SK-N-SH treated with all-trans-retinoic acid at 6 μM for 48 hours (cell line): ENCODE measurements around the gene ANKEF1.

Experiments used
- ATAC-seq: fragments of 200-7000 bp; cut with Tn5 transposase; 3 replicates; pipeline ENCODE4 v1.9.1; 2020; ENCODE audit warnings: mild to moderate bottlenecking, moderate library complexity
- ARNTL ChIP-seq: fragments of 450-650 bp; formaldehyde crosslinking; IDR thresholded peaks from 2 replicates; pipeline ENCODE4 v1.5.0; 2020; ENCODE audit warnings: low read depth, mild to moderate bottlenecking, moderate library complexity, borderline replicate concordance
- BACH2 ChIP-seq: fragments of 250-450 bp; sonication (Bioruptor Pico); IDR thresholded peaks from 2 replicates; pipeline ENCODE4 v1.9.0; 2021; ENCODE audit warnings: mild to moderate bottlenecking, borderline replicate concordance
- CSDC2 ChIP-seq: fragments of 250-450 bp; sonication (Bioruptor Pico); IDR thresholded peaks from 2 replicates; pipeline ENCODE4 v1.5.0; 2020; ENCODE audit warnings: mild to moderate bottlenecking, moderate library complexity
- ESRRG ChIP-seq: fragments of 250-450 bp; sonication (Bioruptor Pico); IDR thresholded peaks from 2 replicates; pipeline ENCODE4 v1.6.1; 2021; ENCODE audit warnings: mild to moderate bottlenecking
- GLIS3 ChIP-seq: fragments of 250-450 bp; sonication (Bioruptor Pico); IDR thresholded peaks from 2 replicates; pipeline ENCODE4 v1.5.0; 2020; ENCODE audit warnings: mild to moderate bottlenecking, moderate library complexity
- ISL1 ChIP-seq: fragments of 250-450 bp; sonication (Bioruptor Pico); IDR thresholded peaks from 2 replicates; pipeline ENCODE4 v2.1.2; 2022; ENCODE audit warnings: mild to moderate bottlenecking, moderate library complexity
- OSR1 ChIP-seq: fragments of 250-450 bp; sonication (Bioruptor Pico); IDR thresholded peaks from 2 replicates; pipeline ENCODE4 v1.8.0; 2022; ENCODE audit warnings: moderate library complexity, mild to moderate bottlenecking, inconsistent platforms
- PATZ1 ChIP-seq: fragments of 250-450 bp; sonication (Bioruptor Pico); IDR thresholded peaks from 2 replicates; pipeline ENCODE4 v1.8.0; 2020; ENCODE audit warnings: mild to moderate bottlenecking, moderate library complexity, borderline replicate concordance
- POU6F1 ChIP-seq: fragments of 250-450 bp; sonication (Bioruptor Pico); IDR thresholded peaks from 2 replicates; pipeline ENCODE4 v1.8.0; 2021; ENCODE audit warnings: low read depth, mild to moderate bottlenecking, moderate library complexity, borderline replicate concordance
- RARB ChIP-seq: fragments of 250-450 bp; sonication (Bioruptor Pico); IDR thresholded peaks from 2 replicates; pipeline ENCODE4 v1.8.0; 2021; ENCODE audit warnings: mild to moderate bottlenecking, moderate library complexity
- SNAI2 ChIP-seq: fragments of 250-450 bp; sonication (Bioruptor Pico); IDR thresholded peaks from 2 replicates; pipeline ENCODE4 v1.5.0; 2020; ENCODE audit warnings: mild to moderate bottlenecking, moderate library complexity
- TCF4 ChIP-seq: fragments of 250-450 bp; sonication (Bioruptor Pico); IDR thresholded peaks from 2 replicates; pipeline ENCODE4 v1.8.0; 2021; ENCODE audit warnings: mild to moderate bottlenecking, moderate library complexity, borderline replicate concordance
- TOX ChIP-seq: fragments of 250-450 bp; sonication (Bioruptor Pico); IDR thresholded peaks from 2 replicates; pipeline ENCODE4 v1.8.0; 2021; ENCODE audit warnings: mild to moderate bottlenecking, moderate library complexity, borderline replicate concordance
- TSHZ2 ChIP-seq: fragments of 250-450 bp; sonication (Bioruptor Pico); IDR thresholded peaks from 2 replicates; pipeline ENCODE4 v1.5.0; 2020; ENCODE audit warnings: mild to moderate bottlenecking, moderate library complexity
- ZFP3 ChIP-seq: fragments of 250-450 bp; sonication (Bioruptor Pico); IDR thresholded peaks from 2 replicates; pipeline ENCODE4 v1.5.0; 2020; ENCODE audit warnings: mild to moderate bottlenecking, moderate library complexity
- ZFP30 ChIP-seq: fragments of 450-650 bp; formaldehyde crosslinking; IDR thresholded peaks from 2 replicates; pipeline ENCODE4 v1.5.0; 2022; ENCODE audit warnings: mild to moderate bottlenecking, moderate library complexity
- ZNF70 ChIP-seq: fragments of 450-650 bp; formaldehyde crosslinking; IDR thresholded peaks from 2 replicates; pipeline ENCODE4 v1.5.0; 2020; ENCODE audit warnings: mild to moderate bottlenecking, moderate library complexity
- ZNF8 ChIP-seq: fragments of 450-650 bp; formaldehyde crosslinking; IDR thresholded peaks from 2 replicates; pipeline ENCODE4 v1.5.0; 2020; ENCODE audit warnings: mild to moderate bottlenecking, moderate library complexity
- TF ChIP-seq, protein P1 (sequence below): fragments of 250-450 bp; sonication (Bioruptor Pico); IDR thresholded peaks from 2 replicates; pipeline ENCODE4 v1.5.1; 2020; ENCODE audit warnings: low read depth, mild to moderate bottlenecking, moderate library complexity
- TF ChIP-seq, protein P2 (sequence below): fragments of 250-450 bp; sonication (Bioruptor Pico); IDR thresholded peaks from 2 replicates; pipeline ENCODE4 v1.5.1; 2021; ENCODE audit warnings: mild to moderate bottlenecking, moderate library complexity

ANKEF1 gene

GRCh38 chr20:10002866-10003265, 31.9 kb upstream of the ANKEF1 start:
- TF ChIP-seq BACH2 (CRISPR knock-in tag) = no peak
- TF ChIP-seq ZNF70 (CRISPR knock-in tag) = no peak
- TF ChIP-seq TCF4 = no peak
- no peak for TF ChIP-seq ESRRG (CRISPR knock-in tag)
- no peak for TF ChIP-seq ZFP30
- TF ChIP-seq GLIS3 (CRISPR knock-in tag) = no peak
- no peak for TF ChIP-seq POU6F1 (CRISPR knock-in tag)
- ATAC-seq = no peak

DNA sequence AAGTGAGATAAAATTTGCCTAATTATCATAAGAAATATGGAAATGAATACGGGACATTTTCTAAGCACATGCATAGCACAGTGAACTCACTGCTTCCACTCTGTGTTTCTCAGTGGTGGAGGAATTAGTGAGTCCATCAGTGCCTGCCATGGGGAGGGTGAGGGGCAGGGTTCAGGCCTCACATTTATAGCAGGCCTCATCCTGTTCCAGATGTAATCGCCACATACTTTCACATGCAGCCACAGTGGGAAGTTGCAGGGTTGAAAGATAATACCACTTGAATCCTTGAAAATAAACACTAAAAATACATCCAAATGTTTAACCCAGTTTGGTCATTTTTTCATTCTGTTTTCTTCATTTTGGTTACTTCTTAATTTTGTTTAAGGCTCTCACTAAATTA, 29.9 kb upstream of the ANKEF1 start:
- TF ChIP-seq RARB (no peak), TSHZ2 (CRISPR knock-in tag) (no peak), GLIS3 (CRISPR knock-in tag) (no peak), ZNF70 (CRISPR knock-in tag) (no peak), CSDC2 (no peak), BACH2 (CRISPR knock-in tag) (no peak), OSR1 (CRISPR knock-in tag) (no peak), PATZ1 (CRISPR knock-in tag) (no peak), ARNTL (no peak), TOX (CRISPR knock-in tag) (no peak), ZFP3 (CRISPR knock-in tag) (no peak), ESRRG (CRISPR knock-in tag) (no peak)
- no peak for ATAC-seq

- TF ChIP-seq, protein P1, sequence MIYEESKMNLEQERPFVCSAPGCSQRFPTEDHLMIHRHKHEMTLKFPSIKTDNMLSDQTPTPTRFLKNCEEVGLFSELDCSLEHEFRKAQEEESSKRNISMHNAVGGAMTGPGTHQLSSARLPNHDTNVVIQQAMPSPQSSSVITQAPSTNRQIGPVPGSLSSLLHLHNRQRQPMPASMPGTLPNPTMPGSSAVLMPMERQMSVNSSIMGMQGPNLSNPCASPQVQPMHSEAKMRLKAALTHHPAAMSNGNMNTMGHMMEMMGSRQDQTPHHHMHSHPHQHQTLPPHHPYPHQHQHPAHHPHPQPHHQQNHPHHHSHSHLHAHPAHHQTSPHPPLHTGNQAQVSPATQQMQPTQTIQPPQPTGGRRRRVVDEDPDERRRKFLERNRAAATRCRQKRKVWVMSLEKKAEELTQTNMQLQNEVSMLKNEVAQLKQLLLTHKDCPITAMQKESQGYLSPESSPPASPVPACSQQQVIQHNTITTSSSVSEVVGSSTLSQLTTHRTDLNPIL = no peak
- no peak for TF ChIP-seq ZNF8 (CRISPR knock-in tag)
- TF ChIP-seq, protein P2, sequence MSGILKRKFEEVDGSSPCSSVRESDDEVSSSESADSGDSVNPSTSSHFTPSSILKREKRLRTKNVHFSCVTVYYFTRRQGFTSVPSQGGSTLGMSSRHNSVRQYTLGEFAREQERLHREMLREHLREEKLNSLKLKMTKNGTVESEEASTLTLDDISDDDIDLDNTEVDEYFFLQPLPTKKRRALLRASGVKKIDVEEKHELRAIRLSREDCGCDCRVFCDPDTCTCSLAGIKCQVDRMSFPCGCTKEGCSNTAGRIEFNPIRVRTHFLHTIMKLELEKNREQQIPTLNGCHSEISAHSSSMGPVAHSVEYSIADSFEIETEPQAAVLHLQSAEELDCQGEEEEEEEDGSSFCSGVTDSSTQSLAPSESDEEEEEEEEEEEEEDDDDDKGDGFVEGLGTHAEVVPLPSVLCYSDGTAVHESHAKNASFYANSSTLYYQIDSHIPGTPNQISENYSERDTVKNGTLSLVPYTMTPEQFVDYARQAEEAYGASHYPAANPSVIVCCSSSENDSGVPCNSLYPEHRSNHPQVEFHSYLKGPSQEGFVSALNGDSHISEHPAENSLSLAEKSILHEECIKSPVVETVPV (CRISPR knock-in tag) = no peak
- TF ChIP-seq TOX (CRISPR knock-in tag) = no peak
- no peak for TF ChIP-seq TCF4
- TF ChIP-seq SNAI2 (CRISPR knock-in tag) = no peak
Measured at GRCh38 chr20:10005885-10006284, 28.9 kb upstream of the ANKEF1 start.

GRCh38 chr20:10006447-10007090, 28.2 kb upstream of the ANKEF1 start:
- no peak for ATAC-seq
- TF ChIP-seq RARB (no peak), ISL1 (CRISPR knock-in tag) (no peak), SNAI2 (CRISPR knock-in tag) (no peak), OSR1 (CRISPR knock-in tag) (no peak), ESRRG (CRISPR knock-in tag) (no peak), POU6F1 (CRISPR knock-in tag) (no peak), GLIS3 (CRISPR knock-in tag) (no peak), ZNF70 (CRISPR knock-in tag) (no peak), ZFP30 (no peak), PATZ1 (CRISPR knock-in tag) (no peak), ZNF8 (CRISPR knock-in tag) (no peak)
- TF ChIP-seq, protein P1 = no peak

More at GRCh38 chr20:10005885-10006284, 28.9 kb upstream of the ANKEF1 start:
- ATAC-seq = no peak
